Activated CD4-positive, alpha-beta memory T cell treated with anti-CD3 and anti-CD28 coated beads for 36 hours (primary cell): ENCODE results near the gene DPPA4. TPM values are rescaled to one million over a fixed set of nuclear protein-coding genes. Genes with fewer than 3 reads are reported as not detected.

Experiments
- total RNA-seq, 2 experiments: library from RNA; stranded (reverse); gene quantifications; one replicate each; pipeline ENCODE4 v1.2.3, GENCODE V29; 2021

Gene DPPA4
- total RNA-seq, 2 experiments from 2014 or later: not detected

Other genes with a start within 250 kb of the DPPA4 start
- not detected for gene MORC1, start 219.4 kb downstream of the DPPA4 start, total RNA-seq
- gene C3orf85, start 200.8 kb downstream of the DPPA4 start, total RNA-seq: not detected
- not detected for gene DPPA2, start 21.0 kb downstream of the DPPA4 start, total RNA-seq